Upper lobe of right lung (tissue), 1 donor: ENCODE data around the gene UBR3. TPM values are rescaled to one million over a fixed set of nuclear protein-coding genes. Genes with fewer than 3 reads are reported as not detected.

Source experiments
- ATAC-seq: fragments of 200-7000 bp; cut with Tn5 transposase; one replicate; pipeline ENCODE4 v1.9.1; 2020; ENCODE audit warnings: mild to moderate bottlenecking, moderate library complexity
- DNase-seq: peaks from one replicate; pipeline ENCODE4 v3.0.0-alpha.2; 2020
- H3K27ac ChIP-seq: fragments of 200-600 bp; one replicate; pipeline ENCODE4 v1.8.0; 2022
- H3K27me3 ChIP-seq: fragments of 200-600 bp; one replicate; pipeline ENCODE4 v1.8.0; 2022; ENCODE audit warnings: mild to moderate bottlenecking
- H3K36me3 ChIP-seq: fragments of 200-600 bp; one replicate; pipeline ENCODE4 v1.8.0; 2022
- H3K4me1 ChIP-seq: fragments of 200-600 bp; one replicate; pipeline ENCODE4 v1.8.0; 2022
- H3K4me3 ChIP-seq: fragments of 200-600 bp; one replicate; pipeline ENCODE4 v1.8.0; 2022; ENCODE audit warnings: mild to moderate bottlenecking
- H3K9me3 ChIP-seq: fragments of 200-600 bp; one replicate; pipeline ENCODE4 v1.8.0; 2022
- intact Hi-C: fragments of 100-400 bp; cut with DNase I; formaldehyde crosslinking; loops from one replicate; pipeline ENCODE4 v1.11.0; 2022
- total RNA-seq: library from RNA; stranded (reverse); fragmentation: NEBNext Ultra II Directional; extraction: Animal tissue kit (Norgen Biotek cat#: 25700); gene quantifications from one replicate; pipeline ENCODE4 v1.2.1, GENCODE V29; 2021
- TF ChIP-seq, protein P1 (sequence below): fragments of 200-600 bp; IDR thresholded peaks from one replicate; pipeline ENCODE4 v1.8.0; 2022; ENCODE audit warnings: antibody characterized with exemption
- donor health status: DM: no; HTN: yes; CAD: no; lungs with severe emphysema.

The UBR3 gene
- total RNA-seq, 1 donor from 2014 or later: 42.8 TPM

DNA sequence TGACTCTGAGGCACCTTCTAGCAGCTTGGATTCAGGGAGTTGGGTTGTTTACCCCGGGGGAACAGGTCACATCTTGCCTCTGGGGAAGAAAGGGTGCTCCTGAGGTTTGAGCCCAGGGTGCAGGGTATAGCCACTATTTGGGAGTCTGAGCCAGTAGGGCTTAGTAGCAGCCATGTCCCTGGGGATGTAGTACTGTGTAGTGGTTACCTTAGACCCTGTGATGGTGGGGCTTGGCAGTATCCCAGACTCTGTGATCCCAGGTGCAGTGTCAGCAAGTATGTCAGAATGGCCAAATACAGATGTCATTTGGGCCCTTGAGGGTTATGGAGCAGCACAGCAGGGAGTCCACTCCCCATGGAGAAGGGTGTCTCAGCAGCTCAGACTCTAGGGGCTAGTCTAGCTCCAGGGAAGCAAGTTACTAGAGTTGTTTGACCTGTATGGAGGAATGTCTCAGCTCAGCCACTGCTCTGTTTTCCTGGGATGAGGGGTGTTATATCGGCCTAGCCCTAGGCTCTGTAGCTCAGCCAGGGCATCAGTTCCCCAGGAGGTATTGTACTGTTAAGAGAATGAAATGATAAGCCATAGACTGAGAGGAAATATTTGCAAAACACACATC lies 151.3 kb downstream of the UBR3 start:
- H3K36me3 ChIP-seq: peaks cover 8% of the 10 kb centered on the region
- no peak overlapping the region for H3K27ac ChIP-seq
- TF ChIP-seq, protein P1, sequence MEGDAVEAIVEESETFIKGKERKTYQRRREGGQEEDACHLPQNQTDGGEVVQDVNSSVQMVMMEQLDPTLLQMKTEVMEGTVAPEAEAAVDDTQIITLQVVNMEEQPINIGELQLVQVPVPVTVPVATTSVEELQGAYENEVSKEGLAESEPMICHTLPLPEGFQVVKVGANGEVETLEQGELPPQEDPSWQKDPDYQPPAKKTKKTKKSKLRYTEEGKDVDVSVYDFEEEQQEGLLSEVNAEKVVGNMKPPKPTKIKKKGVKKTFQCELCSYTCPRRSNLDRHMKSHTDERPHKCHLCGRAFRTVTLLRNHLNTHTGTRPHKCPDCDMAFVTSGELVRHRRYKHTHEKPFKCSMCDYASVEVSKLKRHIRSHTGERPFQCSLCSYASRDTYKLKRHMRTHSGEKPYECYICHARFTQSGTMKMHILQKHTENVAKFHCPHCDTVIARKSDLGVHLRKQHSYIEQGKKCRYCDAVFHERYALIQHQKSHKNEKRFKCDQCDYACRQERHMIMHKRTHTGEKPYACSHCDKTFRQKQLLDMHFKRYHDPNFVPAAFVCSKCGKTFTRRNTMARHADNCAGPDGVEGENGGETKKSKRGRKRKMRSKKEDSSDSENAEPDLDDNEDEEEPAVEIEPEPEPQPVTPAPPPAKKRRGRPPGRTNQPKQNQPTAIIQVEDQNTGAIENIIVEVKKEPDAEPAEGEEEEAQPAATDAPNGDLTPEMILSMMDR: no peak
- peaks cover 10% of the 10 kb centered on the region for H3K9me3 ChIP-seq
- ATAC-seq: no peak
- H3K4me3 ChIP-seq: no peak overlapping the region
- no peaks in the 10 kb centered on the region for H3K27me3 ChIP-seq
- no peaks in the 10 kb centered on the region for H3K4me1 ChIP-seq
- DNase-seq: no peak
- intact Hi-C loops: no loop called here

DNA sequence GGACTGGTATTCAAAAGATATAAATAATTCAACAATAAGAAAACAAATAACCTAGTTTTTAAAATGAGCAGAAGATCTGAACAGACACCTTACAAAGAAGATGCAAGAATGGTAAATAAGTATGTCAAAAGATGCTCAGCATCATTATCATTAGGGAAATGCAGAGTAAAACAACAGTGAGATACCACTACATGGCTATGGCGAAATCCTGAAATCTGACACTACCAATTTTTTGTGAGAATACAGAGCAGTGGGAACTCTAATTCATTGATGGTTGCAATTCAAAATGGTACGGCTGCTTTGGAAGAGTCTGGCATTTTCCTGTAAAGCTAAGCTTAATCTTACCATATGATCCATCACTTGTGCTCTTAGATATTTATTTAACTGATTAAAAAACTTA lies 151.8 kb downstream of the UBR3 start:
- DNase-seq (no peak), ATAC-seq (no peak)
- TF ChIP-seq, protein P1: no peak
- H3K4me1 ChIP-seq: no peaks in the 10 kb centered on the region
- intact Hi-C loops: no loop called here
- H3K36me3 ChIP-seq: peaks cover 8% of the 10 kb centered on the region
- H3K4me3 ChIP-seq: no peak overlapping the region
- peaks cover 10% of the 10 kb centered on the region for H3K9me3 ChIP-seq
- H3K27me3 ChIP-seq: no peaks in the 10 kb centered on the region
- no peak overlapping the region for H3K27ac ChIP-seq

DNA sequence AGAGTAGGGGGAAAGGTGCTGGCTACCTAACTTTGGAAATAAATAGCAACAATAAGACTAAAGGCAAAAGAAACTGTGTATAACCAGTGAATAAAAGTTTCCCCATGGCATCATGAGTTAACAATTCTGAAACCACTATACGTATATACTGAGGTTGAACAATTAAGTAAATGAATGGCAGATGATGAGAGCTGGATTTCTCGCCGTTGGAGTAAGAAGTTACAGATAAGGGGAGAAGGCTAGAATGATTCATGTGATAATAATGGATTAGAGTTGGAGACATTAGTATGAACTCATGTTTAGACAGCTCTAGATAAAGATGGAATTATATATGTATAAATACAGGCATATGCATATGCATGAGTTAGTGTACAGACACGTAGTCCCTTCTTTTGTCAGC lies 152.7 kb downstream of the UBR3 start:
- no peak overlapping the region for H3K27ac ChIP-seq
- ATAC-seq (no peak), DNase-seq (no peak)
- peaks cover 10% of the 10 kb centered on the region for H3K9me3 ChIP-seq
- H3K27me3 ChIP-seq: no peaks in the 10 kb centered on the region
- TF ChIP-seq, protein P1: no peak
- no peak overlapping the region for H3K4me3 ChIP-seq
- no peaks in the 10 kb centered on the region for H3K4me1 ChIP-seq
- peaks cover 8% of the 10 kb centered on the region for H3K36me3 ChIP-seq
- intact Hi-C loops: no loop called here

DNA sequence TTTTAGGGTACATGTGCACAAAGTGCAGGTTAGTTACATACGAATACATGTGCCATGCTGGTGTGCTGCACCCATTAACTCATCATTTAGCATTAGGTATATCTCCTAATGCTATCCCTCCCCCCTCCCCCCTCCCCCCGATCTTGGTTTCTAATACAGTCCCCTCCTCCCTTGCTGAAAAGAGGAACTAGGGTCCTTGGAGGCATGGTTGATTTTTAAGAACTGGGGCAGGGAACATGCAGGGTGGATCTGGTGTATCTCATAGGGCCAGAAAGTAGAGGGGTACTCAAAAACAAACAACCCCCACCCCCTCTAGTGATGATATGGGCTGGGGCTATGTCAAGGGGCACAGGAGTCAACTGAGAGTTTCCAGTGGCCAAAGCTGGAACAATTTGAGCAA lies 153.4 kb downstream of the UBR3 start:
- Histone ChIP-seq H3K36me3 (peaks cover 8% of the 10 kb centered on the region), H3K4me1 (no peaks in the 10 kb centered on the region), H3K4me3 (no peak overlapping the region), H3K27ac (no peak overlapping the region), H3K9me3 (peaks cover 10% of the 10 kb centered on the region), H3K27me3 (no peaks in the 10 kb centered on the region)
- TF ChIP-seq, protein P1: no peak
- intact Hi-C loops: no loop called here
- ATAC-seq (no peak), DNase-seq (no peak)

DNA sequence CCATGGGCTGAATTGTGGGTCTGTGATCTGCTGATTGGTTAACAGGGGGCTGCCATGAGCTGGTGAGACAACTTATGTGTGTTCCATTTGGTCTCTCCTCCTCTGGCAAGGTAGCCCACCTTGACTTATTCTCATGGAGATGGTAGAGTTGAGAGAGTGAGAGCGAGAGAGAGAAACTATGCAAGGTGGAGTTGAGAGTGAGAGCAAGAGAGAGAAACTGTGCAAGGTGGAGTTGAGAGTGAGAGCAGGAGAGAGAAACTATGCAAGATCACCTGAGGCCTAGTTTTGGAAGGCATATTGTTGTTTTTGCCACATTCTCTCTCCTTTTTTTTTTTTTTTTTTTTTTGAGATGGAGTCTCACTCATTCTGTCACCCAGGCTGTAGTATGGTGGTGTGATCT lies 155.7 kb downstream of the UBR3 start:
- DNase-seq (no peak), ATAC-seq (no peak)
- intact Hi-C loops: no loop called here
- H3K36me3 ChIP-seq: peaks cover 18% of the 10 kb centered on the region
- no peak overlapping the region for H3K27ac ChIP-seq
- H3K4me1 ChIP-seq: no peaks in the 10 kb centered on the region
- no peaks in the 10 kb centered on the region for H3K9me3 ChIP-seq
- H3K4me3 ChIP-seq: no peak overlapping the region
- no peaks in the 10 kb centered on the region for H3K27me3 ChIP-seq
- TF ChIP-seq, protein P1: no peak

DNA sequence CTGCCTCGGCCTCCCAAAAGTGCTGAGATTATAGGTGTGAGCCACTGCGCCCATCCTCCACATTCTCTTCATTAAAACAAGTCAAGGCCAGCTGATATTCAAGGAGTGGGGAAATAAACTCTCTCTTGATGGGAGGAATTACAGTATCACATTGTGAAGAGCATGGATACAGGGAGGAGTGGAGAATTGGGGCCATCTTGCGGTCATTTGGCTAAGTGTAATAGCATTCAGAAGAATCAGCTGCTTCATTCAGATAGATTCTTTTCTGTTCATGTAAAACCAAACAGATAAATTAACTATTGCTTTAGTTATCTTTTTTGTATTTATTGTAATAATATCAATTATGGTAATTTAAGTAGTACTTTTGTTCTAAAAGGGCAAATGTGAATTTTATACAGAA lies 156.3 kb downstream of the UBR3 start:
- no peaks in the 10 kb centered on the region for H3K27me3 ChIP-seq
- no peaks in the 10 kb centered on the region for H3K4me1 ChIP-seq
- H3K4me3 ChIP-seq: no peak overlapping the region
- H3K9me3 ChIP-seq: no peaks in the 10 kb centered on the region
- no peak overlapping the region for H3K27ac ChIP-seq
- ATAC-seq (no peak), DNase-seq (no peak)
- peaks cover 18% of the 10 kb centered on the region for H3K36me3 ChIP-seq
- intact Hi-C loops: no loop called here
- TF ChIP-seq, protein P1: no peak
